Parathyroid adenoma (tissue), 2 donors: ENCODE data around the gene LUZP2.

Experiments
- H2AFZ ChIP-seq: fragments of 300-600 bp; sonication (generic); one replicate; pipeline ENCODE4 v1.7.0; 2017; ENCODE audit warnings: antibody characterized with exemption, mild to moderate bottlenecking
- H3K27ac ChIP-seq: fragments of 300-600 bp; sonication (generic); one replicate; pipeline ENCODE4 v1.7.0; 2017
- H3K27me3 ChIP-seq: fragments of 300-600 bp; sonication (generic); one replicate; pipeline ENCODE4 v1.7.0; 2017; ENCODE audit warnings: low read length; ENCODE audit not compliant: control insufficient read depth, insufficient read depth
- H3K36me3 ChIP-seq: fragments of 300-600 bp; sonication (generic); one replicate; pipeline ENCODE4 v1.7.0; 2017; ENCODE audit warnings: low read length; ENCODE audit not compliant: control insufficient read depth, insufficient read depth
- H3K4me1 ChIP-seq: fragments of 300-600 bp; sonication (generic); one replicate; pipeline ENCODE4 v1.7.0; 2017; ENCODE audit warnings: control low read depth
- H3K4me2 ChIP-seq: fragments of 300-600 bp; sonication (generic); one replicate; pipeline ENCODE4 v1.7.0; 2017; ENCODE audit warnings: low read length
- H3K4me3 ChIP-seq: fragments of 300-600 bp; sonication (generic); one replicate; pipeline ENCODE4 v1.7.0; 2017; ENCODE audit warnings: low read depth, low read length
- H3K79me2 ChIP-seq: fragments of 300-600 bp; sonication (generic); one replicate; pipeline ENCODE4 v1.7.0; 2017; ENCODE audit warnings: control low read depth
- H3K9ac ChIP-seq: fragments of 300-600 bp; sonication (generic); one replicate; pipeline ENCODE4 v1.7.0; 2017; ENCODE audit warnings: mild to moderate bottlenecking
- H3K9me3 ChIP-seq: fragments of 300-600 bp; sonication (generic); one replicate; pipeline ENCODE4 v1.7.0; 2017; ENCODE audit warnings: low read length; ENCODE audit not compliant: control insufficient read depth
- TF ChIP-seq, protein P1 (sequence below): fragments of 300-600 bp; sonication (generic); IDR thresholded peaks from one replicate; pipeline ENCODE4 v1.7.0; 2017; ENCODE audit warnings: antibody characterized with exemption, mild to moderate bottlenecking
- donor health status: primary hyperparathyroidism.

LUZP2 gene

GRCh38 chr11:24900960-24901549 lies 404.2 kb downstream of the LUZP2 start:
- H3K79me2 ChIP-seq = no peaks in the 10 kb centered on the region
- no peak overlapping the region for H3K4me2 ChIP-seq
- no peak overlapping the region for H3K27ac ChIP-seq
- H3K9me3 ChIP-seq = no peaks in the 10 kb centered on the region
- H3K36me3 ChIP-seq = no peaks in the 10 kb centered on the region
- no peaks in the 10 kb centered on the region for H3K27me3 ChIP-seq
- H2AFZ ChIP-seq = no peak overlapping the region
- no peak overlapping the region for H3K9ac ChIP-seq
- no peak overlapping the region for H3K4me3 ChIP-seq
- TF ChIP-seq, protein P1, sequence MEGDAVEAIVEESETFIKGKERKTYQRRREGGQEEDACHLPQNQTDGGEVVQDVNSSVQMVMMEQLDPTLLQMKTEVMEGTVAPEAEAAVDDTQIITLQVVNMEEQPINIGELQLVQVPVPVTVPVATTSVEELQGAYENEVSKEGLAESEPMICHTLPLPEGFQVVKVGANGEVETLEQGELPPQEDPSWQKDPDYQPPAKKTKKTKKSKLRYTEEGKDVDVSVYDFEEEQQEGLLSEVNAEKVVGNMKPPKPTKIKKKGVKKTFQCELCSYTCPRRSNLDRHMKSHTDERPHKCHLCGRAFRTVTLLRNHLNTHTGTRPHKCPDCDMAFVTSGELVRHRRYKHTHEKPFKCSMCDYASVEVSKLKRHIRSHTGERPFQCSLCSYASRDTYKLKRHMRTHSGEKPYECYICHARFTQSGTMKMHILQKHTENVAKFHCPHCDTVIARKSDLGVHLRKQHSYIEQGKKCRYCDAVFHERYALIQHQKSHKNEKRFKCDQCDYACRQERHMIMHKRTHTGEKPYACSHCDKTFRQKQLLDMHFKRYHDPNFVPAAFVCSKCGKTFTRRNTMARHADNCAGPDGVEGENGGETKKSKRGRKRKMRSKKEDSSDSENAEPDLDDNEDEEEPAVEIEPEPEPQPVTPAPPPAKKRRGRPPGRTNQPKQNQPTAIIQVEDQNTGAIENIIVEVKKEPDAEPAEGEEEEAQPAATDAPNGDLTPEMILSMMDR = no peak
- no peaks in the 10 kb centered on the region for H3K4me1 ChIP-seq

GRCh38 chr11:24903555-24903954 lies 406.7 kb downstream of the LUZP2 start:
- Histone ChIP-seq H3K27me3 (no peaks in the 10 kb centered on the region), H3K4me2 (no peak overlapping the region), H3K27ac (no peak overlapping the region), H3K4me3 (no peak overlapping the region), H3K4me1 (no peaks in the 10 kb centered on the region), H3K9me3 (no peaks in the 10 kb centered on the region), H3K36me3 (no peaks in the 10 kb centered on the region), H3K9ac (no peak overlapping the region), H3K79me2 (no peaks in the 10 kb centered on the region), H2AFZ (no peak overlapping the region)
- TF ChIP-seq, protein P1 = no peak

DNA sequence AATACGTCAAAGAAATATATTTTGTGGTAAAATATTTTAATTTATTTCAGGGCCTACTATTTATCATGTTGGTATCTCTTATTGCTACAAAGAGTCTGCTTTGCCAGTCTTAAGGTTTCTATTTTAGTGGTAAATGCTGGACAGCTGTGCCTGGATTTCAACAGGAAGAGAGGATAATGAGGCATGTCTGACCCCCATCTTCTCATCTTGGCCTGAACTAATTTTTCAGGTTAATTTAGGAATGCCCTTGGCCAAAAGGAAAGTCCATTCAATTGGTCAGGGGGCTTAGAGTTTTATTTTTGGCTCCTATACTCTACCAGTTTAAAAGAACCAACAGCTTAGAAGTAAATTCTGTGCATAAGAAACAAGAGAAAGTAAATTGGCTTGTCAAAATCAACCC lies 428.2 kb downstream of the LUZP2 start:
- Histone ChIP-seq H3K27ac (no peak overlapping the region), H3K36me3 (no peaks in the 10 kb centered on the region), H2AFZ (no peak overlapping the region), H3K79me2 (no peaks in the 10 kb centered on the region), H3K9ac (no peak overlapping the region), H3K9me3 (no peaks in the 10 kb centered on the region), H3K27me3 (no peaks in the 10 kb centered on the region), H3K4me2 (no peak overlapping the region), H3K4me3 (no peak overlapping the region), H3K4me1 (no peaks in the 10 kb centered on the region)
- TF ChIP-seq, protein P1 = no peak

- TF ChIP-seq, protein P1 = no peak
- H3K27ac ChIP-seq = no peak overlapping the region
These were observed 435.5 kb downstream of the LUZP2 start for GRCh38 chr11:24932110-24933000.

More at GRCh38 chr11:24932110-24933000, 435.5 kb downstream of the LUZP2 start:
- no peaks in the 10 kb centered on the region for H3K79me2 ChIP-seq
- no peaks in the 10 kb centered on the region for H3K9me3 ChIP-seq
- no peaks in the 10 kb centered on the region for H3K4me1 ChIP-seq
- no peaks in the 10 kb centered on the region for H3K36me3 ChIP-seq
- no peak overlapping the region for H3K4me3 ChIP-seq
- H3K9ac ChIP-seq = no peak overlapping the region
- no peak overlapping the region for H3K4me2 ChIP-seq
- no peaks in the 10 kb centered on the region for H3K27me3 ChIP-seq
- no peak overlapping the region for H2AFZ ChIP-seq
